ENCODE results near the gene KCNH6.

KCNH6 gene

DNA sequence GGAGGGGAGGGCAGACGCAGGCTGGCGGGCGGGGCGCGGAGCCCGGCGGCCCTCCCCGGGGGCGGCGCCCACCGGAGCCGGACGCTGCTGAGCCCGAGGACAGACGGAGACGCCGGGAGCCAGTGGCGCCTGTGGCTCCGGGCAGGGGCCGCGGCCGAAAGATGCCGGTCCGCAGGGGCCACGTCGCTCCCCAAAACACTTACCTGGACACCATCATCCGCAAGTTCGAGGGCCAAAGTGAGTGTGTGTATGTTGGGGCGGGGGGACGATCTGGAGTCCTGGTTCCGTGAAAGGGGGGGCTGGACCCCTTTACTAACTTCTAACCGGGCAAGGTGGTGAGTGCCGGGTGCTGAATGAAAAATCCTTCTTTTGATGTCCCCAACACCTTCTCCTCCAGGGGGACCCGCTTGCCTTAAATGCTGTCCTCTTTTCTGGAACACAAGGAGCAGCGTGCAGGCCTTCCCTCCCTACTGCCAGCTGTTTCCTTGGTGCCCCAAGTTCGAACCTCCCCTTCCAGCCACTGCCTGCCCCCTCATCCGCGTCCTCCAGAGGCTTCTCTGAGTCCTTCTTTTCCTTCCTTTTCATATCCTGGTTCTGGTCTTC lies at the start of gene KCNH6:
TSS of gene KCNH6 (plus strand) at position 106 of the 603 bp plus-strand sequence. CDS start at position 162, 56 bp downstream.
- no peak for DNase-seq

DNA sequence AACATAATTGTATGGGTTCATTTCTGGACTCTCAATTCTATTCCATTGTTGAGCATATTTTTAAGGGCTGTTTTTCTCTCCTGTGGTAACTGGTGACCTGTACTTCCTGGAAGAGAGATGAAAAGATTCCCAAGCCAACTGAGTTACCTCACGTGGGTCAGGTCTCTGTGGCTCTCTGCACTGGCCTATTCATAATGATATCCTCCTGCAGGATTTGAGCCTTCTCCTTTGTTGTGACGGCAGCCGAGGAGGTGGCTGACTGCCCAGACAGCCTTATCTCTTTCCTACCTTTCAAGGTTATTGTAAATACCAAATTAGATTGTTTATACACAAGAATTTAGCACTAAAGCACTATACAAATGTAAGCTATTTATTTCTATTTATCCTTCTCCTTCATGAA lies 49.0 kb upstream of the KCNH6 start:
- no peak for DNase-seq

DNA sequence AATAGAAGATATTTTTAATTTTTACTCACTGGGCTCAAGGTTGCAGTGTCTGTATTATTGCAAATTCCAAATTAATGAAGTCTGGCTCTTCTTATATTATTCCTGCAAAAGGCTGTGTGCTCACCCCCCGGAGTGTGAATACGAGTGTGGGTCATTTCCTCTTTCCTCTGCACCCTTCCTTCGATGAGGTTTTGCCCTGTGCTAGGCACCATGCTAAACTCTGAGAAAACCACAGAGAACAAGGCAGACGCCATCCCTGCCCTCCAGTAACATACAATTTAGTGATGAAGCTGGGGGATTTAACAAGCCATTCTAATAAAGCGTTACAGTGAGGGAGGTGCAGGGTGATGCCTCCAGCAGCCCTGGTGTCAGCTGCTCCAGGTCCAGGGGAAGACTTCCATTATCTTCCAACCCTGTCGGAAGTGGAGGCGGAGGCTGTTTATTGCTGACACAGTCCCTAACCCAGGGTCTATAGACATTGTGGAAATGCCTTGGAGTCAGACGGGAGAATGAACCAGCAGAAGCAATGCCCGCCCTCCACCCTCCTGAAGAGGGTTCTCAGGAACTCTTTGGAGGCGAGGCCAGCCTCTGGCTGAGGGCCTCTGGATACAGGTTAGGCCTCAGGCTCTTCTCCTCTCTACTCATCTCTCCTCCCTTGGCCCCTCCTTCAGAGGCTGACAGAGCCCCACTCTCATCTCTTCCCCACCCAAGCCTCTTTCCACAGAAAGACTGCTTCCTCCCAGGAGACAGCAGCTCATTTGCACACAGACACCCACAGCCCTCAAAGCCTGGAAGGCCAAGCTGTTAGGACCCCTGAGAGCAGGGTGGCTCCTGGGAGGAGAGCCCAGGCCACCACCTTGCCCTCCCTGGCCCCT lies 48.3 kb upstream of the KCNH6 start:
- no peak for DNase-seq

GRCh38 chr17:63475491-63476412 lies 47.4 kb upstream of the KCNH6 start:
- no peak for DNase-seq

DNA sequence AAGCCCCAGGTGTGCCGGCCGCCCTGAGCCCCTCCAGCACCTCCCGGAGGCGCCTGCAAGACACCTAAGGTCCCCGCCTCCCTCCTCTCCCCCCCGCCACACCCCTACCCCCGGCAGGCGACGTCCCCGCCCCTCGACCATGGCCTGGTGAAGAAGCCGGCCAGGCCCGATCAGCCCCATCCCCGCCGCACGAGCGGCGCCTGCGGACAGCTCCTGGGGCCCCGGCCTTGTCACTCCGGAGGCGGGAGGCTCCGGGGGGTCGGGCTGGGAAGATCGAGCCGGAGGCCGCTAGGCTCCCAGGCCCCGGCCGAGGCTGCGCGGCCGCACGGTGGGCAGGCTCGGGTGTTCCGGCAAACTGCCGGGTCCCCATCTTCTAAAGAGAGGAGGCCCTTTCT lies 46.7 kb upstream of the KCNH6 start:
- no peak for DNase-seq

- peak; percentile 44 for DNase-seq
These were observed 46.2 kb upstream of the KCNH6 start, which contains the start of gene ACE for GRCh38 chr17:63476854-63477479. Gene ACE (plus strand): TSS chr17:63477061. CDS start chr17:63477095, 34 bp downstream.

DNA sequence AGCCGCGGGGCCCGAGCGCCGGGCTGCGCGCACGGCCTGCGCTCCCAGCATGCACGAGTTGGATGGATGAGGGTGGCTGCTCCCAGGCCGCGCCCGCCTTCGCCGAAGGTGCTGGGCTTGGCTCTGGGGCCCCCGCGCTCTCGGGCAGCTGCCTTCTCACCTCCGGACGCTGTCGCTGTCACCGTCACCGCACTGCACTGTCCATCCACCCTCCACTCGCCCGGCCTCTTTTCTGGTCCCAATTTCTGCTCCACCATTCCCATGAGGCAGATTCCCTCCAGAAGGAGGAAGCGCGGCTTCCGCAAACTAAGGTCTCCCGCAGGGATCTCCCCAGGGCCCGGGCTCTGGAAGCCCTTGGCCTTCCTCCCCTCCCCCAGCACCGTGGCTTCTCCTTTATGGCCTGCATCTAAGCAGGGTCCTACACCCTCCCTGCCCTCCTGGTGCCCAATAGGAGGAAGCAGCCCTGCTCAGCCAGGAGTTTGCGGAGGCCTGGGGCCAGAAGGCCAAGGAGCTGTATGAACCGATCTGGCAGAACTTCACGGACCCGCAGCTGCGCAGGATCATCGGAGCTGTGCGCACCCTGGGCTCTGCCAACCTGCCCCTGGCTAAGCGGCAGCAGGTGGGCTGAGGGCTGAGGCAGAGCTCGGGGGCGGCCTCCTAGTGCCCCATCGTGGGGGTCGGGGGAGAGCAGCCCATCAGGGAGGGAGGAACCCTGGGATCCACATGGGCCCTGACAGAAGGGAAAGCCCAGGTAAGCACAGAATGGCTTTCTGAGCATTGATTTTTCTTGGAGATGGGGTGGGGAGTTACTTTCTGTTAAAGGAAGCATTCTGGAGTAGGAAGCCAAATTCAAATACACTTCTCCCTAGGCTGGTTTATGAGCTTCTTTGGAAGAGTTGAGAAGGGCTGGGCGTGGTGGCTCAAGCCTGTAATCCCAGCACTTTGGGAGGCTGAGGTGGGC lies 45.4 kb upstream of the KCNH6 start:
- no peak for DNase-seq

DNA sequence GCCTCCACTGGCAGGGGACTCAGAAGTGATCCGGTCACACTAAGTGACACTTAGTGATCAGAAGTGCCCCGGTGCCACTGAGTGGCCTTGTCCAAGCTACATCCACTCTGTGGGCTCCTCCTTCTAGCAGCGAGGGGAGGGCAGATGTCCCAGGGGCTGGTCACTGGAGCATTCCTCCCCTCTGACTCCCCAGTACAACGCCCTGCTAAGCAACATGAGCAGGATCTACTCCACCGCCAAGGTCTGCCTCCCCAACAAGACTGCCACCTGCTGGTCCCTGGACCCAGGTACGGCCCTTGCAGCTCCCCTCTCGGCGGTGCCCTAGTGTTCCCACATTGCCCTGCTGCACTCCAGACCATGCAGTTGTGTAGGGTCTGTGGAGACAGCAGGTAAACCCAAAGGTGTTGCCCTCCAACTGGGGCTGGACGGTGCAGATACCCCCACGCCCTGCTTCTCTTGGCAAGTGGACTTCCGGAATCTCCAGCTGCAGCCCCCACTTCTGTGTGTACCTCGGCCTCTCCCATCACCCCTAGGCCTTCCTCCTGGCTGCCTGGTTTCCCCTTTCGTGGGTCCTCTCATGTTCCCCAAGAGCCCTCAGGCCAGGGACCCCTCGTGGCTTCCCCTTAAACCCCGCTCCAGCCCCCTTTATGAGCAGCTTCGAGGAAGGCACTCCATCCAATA lies 44.2 kb upstream of the KCNH6 start:
- DNase-seq: peak; percentile 79

DNA sequence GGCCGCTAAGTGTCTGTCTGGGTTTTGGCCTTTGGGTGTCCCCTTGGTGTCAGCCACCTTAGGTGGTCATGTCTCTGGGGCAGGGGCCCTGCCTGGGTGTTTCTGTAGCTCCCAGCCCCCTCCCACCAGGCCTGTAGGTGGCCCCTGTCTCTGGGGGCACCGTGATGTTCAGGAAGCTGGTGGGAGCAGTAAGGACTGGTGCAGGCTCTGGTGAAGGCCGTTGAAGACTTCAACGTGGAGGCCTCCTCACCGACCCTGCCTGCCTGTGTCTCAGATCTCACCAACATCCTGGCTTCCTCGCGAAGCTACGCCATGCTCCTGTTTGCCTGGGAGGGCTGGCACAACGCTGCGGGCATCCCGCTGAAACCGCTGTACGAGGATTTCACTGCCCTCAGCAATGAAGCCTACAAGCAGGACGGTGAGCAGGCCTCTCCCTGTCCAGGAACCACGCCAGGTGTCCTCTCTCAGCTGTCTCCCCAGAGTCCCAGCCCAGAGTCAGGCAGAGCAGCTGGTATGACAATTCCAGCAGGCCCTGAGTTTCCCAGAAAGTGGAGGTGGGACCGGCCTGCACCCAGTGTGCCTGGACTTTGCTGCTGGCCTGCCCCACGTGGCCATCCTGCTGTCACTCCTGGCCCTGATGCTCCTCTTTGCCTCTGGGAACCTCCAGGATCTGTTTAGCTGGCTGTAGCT lies 43.5 kb upstream of the KCNH6 start:
- DNase-seq: no peak

GRCh38 chr17:63480192-63480784 lies 42.9 kb upstream of the KCNH6 start:
- no peak for DNase-seq

GRCh38 chr17:63480826-63481487 lies 42.2 kb upstream of the KCNH6 start:
- no peak for DNase-seq

GRCh38 chr17:63481488-63481870 lies 41.7 kb upstream of the KCNH6 start:
- DNase-seq: no peak

GRCh38 chr17:63482509-63482908 lies 40.6 kb upstream of the KCNH6 start:
- DNase-seq: no peak

DNA sequence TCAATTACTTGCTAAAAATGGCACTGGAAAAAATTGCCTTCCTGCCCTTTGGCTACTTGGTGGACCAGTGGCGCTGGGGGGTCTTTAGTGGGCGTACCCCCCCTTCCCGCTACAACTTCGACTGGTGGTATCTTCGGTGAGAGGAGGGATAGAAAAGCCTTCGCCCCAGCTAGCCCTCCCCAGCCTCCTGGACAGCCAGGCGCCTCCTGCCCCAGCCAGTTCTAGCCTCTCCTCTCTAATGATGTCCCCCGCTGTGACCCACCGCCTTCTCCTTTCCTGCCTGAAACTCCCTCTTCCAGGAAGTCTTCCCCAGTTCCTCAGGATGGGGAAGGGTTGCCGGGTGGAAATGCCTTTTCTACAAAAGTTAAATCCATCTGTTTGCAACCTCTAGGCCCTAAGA lies 40.1 kb upstream of the KCNH6 start:
- DNase-seq: no peak

GRCh38 chr17:63483655-63484575 lies 39.2 kb upstream of the KCNH6 start:
- no peak for DNase-seq

- DNase-seq: no peak
These were observed 36.7 kb upstream of the KCNH6 start for GRCh38 chr17:63486317-63487013.

DNA sequence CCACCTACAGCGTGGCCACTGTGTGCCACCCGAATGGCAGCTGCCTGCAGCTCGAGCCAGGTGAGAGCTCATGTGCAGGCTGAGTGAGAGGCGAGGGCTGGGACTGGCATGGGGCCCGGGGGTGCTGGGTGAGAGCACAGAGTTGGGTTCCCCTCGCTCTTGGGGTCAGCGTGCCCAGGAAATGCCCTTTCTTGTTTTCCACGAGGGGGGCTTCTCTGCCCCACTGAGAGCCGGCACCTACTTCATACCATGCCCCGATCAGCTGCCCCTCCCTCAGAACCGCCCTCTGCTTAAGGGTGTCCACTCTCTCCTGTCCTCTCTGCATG lies 36.2 kb upstream of the KCNH6 start:
- no peak for DNase-seq

- no peak for DNase-seq
These were observed 34.3 kb upstream of the KCNH6 start for GRCh38 chr17:63488851-63489250.
